ENCODE measurements around the gene EBLN2. TPM values are rescaled to one million over a fixed set of nuclear protein-coding genes. Genes with fewer than 3 reads are reported as not detected.

Gene EBLN2
- total RNA-seq, 3 donors from 2014 or later, result 4.2 to 12.0 (median 10.8) TPM

- no peak for DNase-seq (ENCODE audit: low spot score in 2 of 2)
- H3K27ac ChIP-seq, result no peak overlapping the region
- no peaks in the 10 kb centered on the region for H3K9me3 ChIP-seq
- intact Hi-C loops (cut with DNase I; ENCODE audit: low total_unique reads), result no loop called here
- H3K27me3 ChIP-seq, result no peaks in the 10 kb centered on the region
- no peak overlapping the region for H3K4me3 ChIP-seq
- H3K4me1 ChIP-seq, result no peaks in the 10 kb centered on the region
- TF ChIP-seq POLR2AphosphoS5 (IDR thresholded peaks at IDR 0.05) (no peak), POLR2A (IDR thresholded peaks at IDR 0.05) (no peak), CTCF (IDR thresholded peaks at IDR 0.05) (no peak)
- H3K36me3 ChIP-seq, result no peaks in the 10 kb centered on the region
Measured at GRCh38 chr3:73108750-73109149, 47.3 kb downstream of the EBLN2 start.

GRCh38 chr3:73110530-73110929, 49.1 kb downstream of the EBLN2 start:
- no peak for DNase-seq (ENCODE audit: low spot score in 2 of 2)
- Histone ChIP-seq H3K27me3 (no peaks in the 10 kb centered on the region), H3K27ac (no peak overlapping the region), H3K36me3 (no peaks in the 10 kb centered on the region), H3K4me1 (no peaks in the 10 kb centered on the region), H3K4me3 (no peak overlapping the region), H3K9me3 (no peaks in the 10 kb centered on the region)
- intact Hi-C loops (cut with DNase I; ENCODE audit: low total_unique reads), result no loop called here
- TF ChIP-seq POLR2AphosphoS5 (IDR thresholded peaks at IDR 0.05) (no peak), CTCF (IDR thresholded peaks at IDR 0.05) (no peak), POLR2A (IDR thresholded peaks at IDR 0.05) (no peak)

Other genes with a start within 250 kb of the EBLN2 start
- gene SHQ1, start 213.2 kb upstream of the EBLN2 start, total RNA-seq, result 10 to 100 TPM in 2 of 3 donors, 1 to 10 TPM in 1; 9.6 to 19.3 (median 17.4) TPM
- 10 to 100 TPM in 1 of 3 donors, 1 to 10 TPM in 2; 5.6 to 15.4 (median 7.4) TPM for gene GXYLT2, start 173.6 kb upstream of the EBLN2 start, total RNA-seq
- 10 to 100 TPM; 34.6 to 71.4 (median 49.2) TPM for gene PPP4R2, start 64.8 kb upstream of the EBLN2 start, total RNA-seq

Data from breast epithelium (tissue), 4 donors.